ENCODE results near the gene FRMD3. TPM values are rescaled to one million over a fixed set of nuclear protein-coding genes. Genes with fewer than 3 reads are reported as not detected.

The FRMD3 gene
- total and polyA plus RNA-seq, 4 experiments from 2014 or later = 0.22 to 1.3 (median 1.1) TPM; not detected in 1

DNA sequence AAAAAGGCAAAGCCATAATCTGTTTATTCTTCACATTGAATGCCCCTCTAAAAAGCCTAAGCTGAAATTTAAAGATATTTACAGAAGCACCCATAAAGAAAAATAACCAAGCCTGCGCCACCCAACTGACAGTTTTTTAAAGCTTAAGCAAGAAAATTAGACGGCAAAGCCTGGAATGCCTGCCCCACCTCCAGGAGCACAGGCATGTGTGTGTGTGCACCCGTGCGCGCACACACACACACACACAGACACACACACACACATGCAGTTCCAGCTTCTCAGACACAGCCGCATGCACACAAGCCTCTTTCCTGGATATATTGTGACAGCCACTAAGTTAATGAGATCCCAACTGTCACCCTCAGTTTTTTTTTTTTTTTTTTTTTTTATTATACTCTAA is 88.2 kb downstream of the FRMD3 start:
- Histone ChIP-seq H3K27me3 (ENCODE audit: insufficient read depth, low read length) (no peaks in the 10 kb centered on the region), H3K4me3 (ENCODE audit: low read length in 2 of 2) (no peak overlapping the region), H3K9me3 (ENCODE audit: control insufficient read depth in 1 of 2, low read length in 2 of 2) (no peaks in the 10 kb centered on the region), H3K36me3 (ENCODE audit: insufficient read depth, low read length) (no peaks in the 10 kb centered on the region), H3K27ac (ENCODE audit: low read depth, low read length) (no peak overlapping the region), H3K4me1 (ENCODE audit: insufficient read depth, low read length) (no peaks in the 10 kb centered on the region)
- ChIA-PET CTCF (ENCODE audit: partially characterized antibody) (no interaction called here), POLR2A (ENCODE audit: partially characterized antibody) (no interaction called here)
- no peak overlapping the region for H3K4me3 Mint-ChIP-seq
- intact Hi-C loops (cut with micrococcal nuclease) = no loop called here
- H3K27me3 Mint-ChIP-seq = no peaks in the 10 kb centered on the region
- DNase-seq = no peak
- no peaks in the 10 kb centered on the region for H3K36me3 Mint-ChIP-seq
- no peaks in the 10 kb centered on the region for H3K4me1 Mint-ChIP-seq
- no peak overlapping the region for H3K27ac Mint-ChIP-seq
- peaks cover 0 to 3% (median 0%) of the 10 kb centered on the region in 8 donors for H3K9me3 Mint-ChIP-seq

- ChIA-PET POLR2A (ENCODE audit: partially characterized antibody) (no interaction called here), CTCF (ENCODE audit: partially characterized antibody) (no interaction called here)
- H3K27me3 Mint-ChIP-seq = no peaks in the 10 kb centered on the region
- intact Hi-C loops (cut with micrococcal nuclease) = no loop called here
- DNase-seq = no peak
- no peak overlapping the region for H3K4me3 Mint-ChIP-seq
- no peaks in the 10 kb centered on the region for H3K36me3 ChIP-seq (ENCODE audit: insufficient read depth, low read length)
- H3K27ac ChIP-seq (ENCODE audit: low read depth, low read length) = no peak overlapping the region
- no peaks in the 10 kb centered on the region for H3K4me1 Mint-ChIP-seq
- H3K4me3 ChIP-seq (ENCODE audit: low read length in 2 of 2) = no peak overlapping the region
- H3K9me3 Mint-ChIP-seq = peaks cover 0 to 3% (median 0%) of the 10 kb centered on the region in 8 donors
- H3K27me3 ChIP-seq (ENCODE audit: insufficient read depth, low read length) = no peaks in the 10 kb centered on the region
- no peaks in the 10 kb centered on the region for H3K9me3 ChIP-seq (ENCODE audit: control insufficient read depth in 1 of 2, low read length in 2 of 2)
- H3K36me3 Mint-ChIP-seq = no peaks in the 10 kb centered on the region
- no peak overlapping the region for H3K27ac Mint-ChIP-seq
- H3K4me1 ChIP-seq (ENCODE audit: insufficient read depth, low read length) = no peaks in the 10 kb centered on the region
These were observed 89.0 kb downstream of the FRMD3 start for GRCh38 chr9:83449166-83449565.

DNA sequence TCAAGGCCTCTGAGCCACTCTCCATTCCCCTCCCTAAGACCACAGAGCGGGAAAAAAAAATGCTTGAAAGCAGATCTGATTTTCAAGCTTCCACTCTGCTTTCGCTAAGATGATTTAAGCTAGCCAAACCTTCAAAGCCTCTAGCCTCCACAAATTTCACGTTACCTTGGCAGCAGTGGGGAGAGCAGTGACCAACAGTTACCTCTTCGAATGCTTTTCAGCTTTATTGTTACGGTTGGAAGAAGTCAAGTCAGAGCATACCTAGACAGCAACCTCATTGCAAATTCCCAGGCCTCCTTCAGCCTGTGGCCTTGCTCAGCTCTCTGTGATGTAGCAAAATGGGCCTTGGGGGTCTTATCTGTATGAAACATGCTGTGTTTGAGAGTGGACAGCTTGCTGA is 89.6 kb downstream of the FRMD3 start:
- H3K4me3 Mint-ChIP-seq = no peak overlapping the region

GRCh38 chr9:83447351-83447750 is 90.8 kb downstream of the FRMD3 start:
- H3K9me3 ChIP-seq (ENCODE audit: control insufficient read depth in 1 of 2, low read length in 2 of 2) = no peaks in the 10 kb centered on the region
- H3K4me1 ChIP-seq (ENCODE audit: insufficient read depth, low read length) = no peaks in the 10 kb centered on the region
- POLR2A ChIA-PET (ENCODE audit: partially characterized antibody) = no interaction called here
- intact Hi-C loops (cut with micrococcal nuclease) = no loop called here
- DNase-seq = no peak
- Mint-ChIP-seq H3K27me3 (no peaks in the 10 kb centered on the region), H3K27ac (no peak overlapping the region), H3K4me3 (no peak overlapping the region), H3K4me1 (no peaks in the 10 kb centered on the region), H3K9me3 (peaks cover 0 to 4% (median 0%) of the 10 kb centered on the region in 8 donors), H3K36me3 (no peaks in the 10 kb centered on the region)
- H3K4me3 ChIP-seq (ENCODE audit: low read length in 2 of 2) = no peak overlapping the region
- CTCF ChIA-PET (ENCODE audit: partially characterized antibody) = no interaction called here
- no peaks in the 10 kb centered on the region for H3K36me3 ChIP-seq (ENCODE audit: insufficient read depth, low read length)
- H3K27ac ChIP-seq (ENCODE audit: low read depth, low read length) = no peak overlapping the region
- no peaks in the 10 kb centered on the region for H3K27me3 ChIP-seq (ENCODE audit: insufficient read depth, low read length)

More for the DNA sequence above, 89.6 kb downstream of the FRMD3 start:
- no peaks in the 10 kb centered on the region for H3K9me3 ChIP-seq (ENCODE audit: control insufficient read depth in 1 of 2, low read length in 2 of 2)
- no peaks in the 10 kb centered on the region for H3K27me3 ChIP-seq (ENCODE audit: insufficient read depth, low read length)
- no peaks in the 10 kb centered on the region for H3K4me1 ChIP-seq (ENCODE audit: insufficient read depth, low read length)
- ChIA-PET CTCF (ENCODE audit: partially characterized antibody) (no interaction called here), POLR2A (ENCODE audit: partially characterized antibody) (no interaction called here)
- DNase-seq = no peak
- H3K4me3 ChIP-seq (ENCODE audit: low read length in 2 of 2) = no peak overlapping the region
- Mint-ChIP-seq H3K27me3 (no peaks in the 10 kb centered on the region), H3K27ac (no peak overlapping the region), H3K9me3 (peaks cover 0 to 3% (median 0%) of the 10 kb centered on the region in 8 donors), H3K36me3 (no peaks in the 10 kb centered on the region), H3K4me1 (no peaks in the 10 kb centered on the region)
- H3K36me3 ChIP-seq (ENCODE audit: insufficient read depth, low read length) = no peaks in the 10 kb centered on the region
- H3K27ac ChIP-seq (ENCODE audit: low read depth, low read length) = no peak overlapping the region
- intact Hi-C loops (cut with micrococcal nuclease) = no loop called here

DNA sequence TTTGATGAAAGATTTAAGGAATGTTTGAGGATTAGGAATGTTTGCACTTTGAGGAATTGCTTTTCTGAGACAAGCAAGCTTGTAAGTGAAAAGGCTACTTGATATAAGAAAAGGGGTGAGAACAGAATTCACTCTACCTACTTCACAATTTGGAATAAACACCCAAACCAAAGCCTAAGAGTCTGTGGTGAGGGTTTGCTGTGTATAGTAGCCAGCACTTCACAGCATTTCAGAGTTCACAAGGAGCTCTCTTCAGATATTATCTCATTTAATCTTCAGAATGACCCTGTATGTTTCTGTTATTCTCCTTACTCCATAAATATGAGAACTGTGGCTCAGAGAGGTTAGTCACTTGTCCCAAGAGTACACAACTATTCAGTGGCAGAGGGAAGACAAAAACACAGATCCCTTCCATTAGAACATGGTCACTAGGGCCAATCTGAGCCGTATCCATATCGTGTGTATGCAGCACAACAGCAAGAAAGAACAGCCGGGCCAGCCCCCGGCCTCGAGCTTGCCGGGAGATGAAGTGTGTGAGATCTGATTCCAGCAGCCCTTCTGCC is 92.4 kb downstream of the FRMD3 start:
- no peaks in the 10 kb centered on the region for H3K36me3 Mint-ChIP-seq

DNA sequence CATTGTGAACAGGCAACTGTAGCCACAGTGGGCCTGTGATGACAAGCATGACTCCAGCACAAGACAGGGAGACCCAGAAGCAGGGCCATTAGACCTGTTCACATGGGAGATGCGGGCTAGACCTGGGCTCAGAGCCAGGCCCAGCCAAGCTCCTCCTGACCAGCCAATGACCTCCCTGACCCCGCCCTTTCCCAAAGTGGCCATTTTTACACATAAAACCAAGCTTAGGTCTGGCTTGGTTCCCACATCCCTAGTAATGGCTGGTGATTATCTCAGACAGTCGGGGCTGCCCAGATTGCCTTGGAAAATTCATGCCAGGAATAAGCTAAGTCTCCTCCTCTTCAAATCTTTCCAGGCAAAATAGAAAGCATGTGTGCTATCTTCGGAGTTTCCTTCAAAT is 94.1 kb downstream of the FRMD3 start:
- no peak overlapping the region for H3K4me3 ChIP-seq (ENCODE audit: low read length in 2 of 2)
- no peaks in the 10 kb centered on the region for H3K4me1 ChIP-seq (ENCODE audit: insufficient read depth, low read length)
- no peak for DNase-seq
- ChIA-PET POLR2A (ENCODE audit: partially characterized antibody) (no interaction called here), CTCF (ENCODE audit: partially characterized antibody) (no interaction called here)
- no peak overlapping the region for H3K27ac Mint-ChIP-seq
- no peak overlapping the region for H3K27ac ChIP-seq (ENCODE audit: low read depth, low read length)
- H3K9me3 Mint-ChIP-seq = peaks cover 0 to 4% (median 0%) of the 10 kb centered on the region in 8 donors
- H3K36me3 ChIP-seq (ENCODE audit: insufficient read depth, low read length) = no peaks in the 10 kb centered on the region
- H3K9me3 ChIP-seq (ENCODE audit: control insufficient read depth in 1 of 2, low read length in 2 of 2) = no peaks in the 10 kb centered on the region
- no peaks in the 10 kb centered on the region for H3K27me3 Mint-ChIP-seq
- no peaks in the 10 kb centered on the region for H3K27me3 ChIP-seq (ENCODE audit: insufficient read depth, low read length)
- H3K4me3 Mint-ChIP-seq = no peak overlapping the region
- intact Hi-C loops (cut with micrococcal nuclease) = no loop called here
- H3K4me1 Mint-ChIP-seq = no peaks in the 10 kb centered on the region
- no peaks in the 10 kb centered on the region for H3K36me3 Mint-ChIP-seq

More for the DNA sequence above, 92.4 kb downstream of the FRMD3 start:
- H3K27ac ChIP-seq (ENCODE audit: low read depth, low read length) = no peak overlapping the region
- no peaks in the 10 kb centered on the region for H3K27me3 ChIP-seq (ENCODE audit: insufficient read depth, low read length)
- no peaks in the 10 kb centered on the region for H3K4me1 ChIP-seq (ENCODE audit: insufficient read depth, low read length)
- no peaks in the 10 kb centered on the region for H3K36me3 ChIP-seq (ENCODE audit: insufficient read depth, low read length)
- Mint-ChIP-seq H3K4me3 (no peak overlapping the region), H3K4me1 (no peaks in the 10 kb centered on the region), H3K27ac (no peak overlapping the region), H3K9me3 (peaks cover 0 to 4% (median 0%) of the 10 kb centered on the region in 8 donors), H3K27me3 (no peaks in the 10 kb centered on the region)
- CTCF ChIA-PET (ENCODE audit: partially characterized antibody) = no interaction called here
- POLR2A ChIA-PET (ENCODE audit: partially characterized antibody) = no interaction called here
- DNase-seq = no peak
- H3K4me3 ChIP-seq (ENCODE audit: low read length in 2 of 2) = no peak overlapping the region
- intact Hi-C loops (cut with micrococcal nuclease) = no loop called here
- no peaks in the 10 kb centered on the region for H3K9me3 ChIP-seq (ENCODE audit: control insufficient read depth in 1 of 2, low read length in 2 of 2)

- Mint-ChIP-seq H3K36me3 (no peaks in the 10 kb centered on the region), H3K27me3 (no peaks in the 10 kb centered on the region), H3K27ac (no peak overlapping the region), H3K9me3 (peaks cover 0 to 3% (median 0%) of the 10 kb centered on the region in 8 donors), H3K4me1 (no peaks in the 10 kb centered on the region), H3K4me3 (no peak overlapping the region)
- CTCF ChIA-PET (ENCODE audit: partially characterized antibody) = no interaction called here
- intact Hi-C loops (cut with micrococcal nuclease) = no loop called here
- H3K4me1 ChIP-seq (ENCODE audit: insufficient read depth, low read length) = no peaks in the 10 kb centered on the region
- no peak for DNase-seq
- no peak overlapping the region for H3K4me3 ChIP-seq (ENCODE audit: low read length in 2 of 2)
- no peaks in the 10 kb centered on the region for H3K36me3 ChIP-seq (ENCODE audit: insufficient read depth, low read length)
- POLR2A ChIA-PET (ENCODE audit: partially characterized antibody) = no interaction called here
- no peaks in the 10 kb centered on the region for H3K9me3 ChIP-seq (ENCODE audit: control insufficient read depth in 1 of 2, low read length in 2 of 2)
- no peak overlapping the region for H3K27ac ChIP-seq (ENCODE audit: low read depth, low read length)
- no peaks in the 10 kb centered on the region for H3K27me3 ChIP-seq (ENCODE audit: insufficient read depth, low read length)
These were observed 96.8 kb downstream of the FRMD3 start for GRCh38 chr9:83441390-83441789.

- no peak for DNase-seq
- POLR2A ChIA-PET (ENCODE audit: partially characterized antibody) = no interaction called here
- H3K4me1 ChIP-seq (ENCODE audit: insufficient read depth, low read length) = no peaks in the 10 kb centered on the region
- Mint-ChIP-seq H3K27ac (no peak overlapping the region), H3K36me3 (no peaks in the 10 kb centered on the region), H3K4me3 (no peak overlapping the region), H3K9me3 (peaks cover 0 to 3% (median 0%) of the 10 kb centered on the region in 8 donors), H3K27me3 (no peaks in the 10 kb centered on the region), H3K4me1 (no peaks in the 10 kb centered on the region)
- H3K9me3 ChIP-seq (ENCODE audit: control insufficient read depth in 1 of 2, low read length in 2 of 2) = no peaks in the 10 kb centered on the region
- H3K36me3 ChIP-seq (ENCODE audit: insufficient read depth, low read length) = no peaks in the 10 kb centered on the region
- no peak overlapping the region for H3K4me3 ChIP-seq (ENCODE audit: low read length in 2 of 2)
- no peak overlapping the region for H3K27ac ChIP-seq (ENCODE audit: low read depth, low read length)
- CTCF ChIA-PET (ENCODE audit: partially characterized antibody) = no interaction called here
- H3K27me3 ChIP-seq (ENCODE audit: insufficient read depth, low read length) = no peaks in the 10 kb centered on the region
- intact Hi-C loops (cut with micrococcal nuclease) = no loop called here
These were observed 97.6 kb downstream of the FRMD3 start for GRCh38 chr9:83440641-83441040.

All from CD4-positive, alpha-beta memory T cell (primary cell).